ENCODE data around the gene MRGPRE. TPM values are rescaled to one million over a fixed set of nuclear protein-coding genes. Genes with fewer than 3 reads are reported as not detected.

Gene MRGPRE
- total and polyA plus RNA-seq, 4 donors: 0.23 TPM; not detected in 3

- 69% methylated on average over 14 of the region's 14 CpGs for WGBS
- H3K36me3 ChIP-seq (ENCODE audit: control insufficient read depth in 4 of 4, insufficient read depth in 3 of 4, low read depth in 1 of 4, low read length in 3 of 4): no peaks in the 10 kb centered on the region
- no peak for DNase-seq (ENCODE audit: low spot score)
- TF ChIP-seq HNF4G (IDR thresholded peaks at IDR 0.05) (no peak), CTCF (IDR thresholded peaks at IDR 0.05; ENCODE audit: low read depth, low read length, missing input control) (no peak), MAX (IDR thresholded peaks at IDR 0.05) (no peak), SP1 (IDR thresholded peaks at IDR 0.05) (no peak), FOXA1 (IDR thresholded peaks at IDR 0.05) (no peak), ZBTB33 (IDR thresholded peaks at IDR 0.05) (no peak), RAD21 (IDR thresholded peaks at IDR 0.05) (no peak), EGR1 (IDR thresholded peaks at IDR 0.05; ENCODE audit: low read depth in 2 of 2) (no peak)
- no peaks in the 10 kb centered on the region for H3K9me3 ChIP-seq (ENCODE audit: control insufficient read depth in 4 of 4, low read length in 3 of 4)
- no peak overlapping the region for H3K9ac ChIP-seq (ENCODE audit: low read depth in 1 of 2, low read length in 2 of 2)
- peaks cover 0 to 6% (median 2%) of the 10 kb centered on the region in 4 donors for H3K27me3 ChIP-seq (ENCODE audit: control insufficient read depth in 4 of 4, insufficient read depth in 4 of 4, low read length in 3 of 4)
- H3K4me1 ChIP-seq (ENCODE audit: control insufficient read depth in 4 of 4, insufficient read depth in 4 of 4, low read length in 3 of 4): no peaks in the 10 kb centered on the region
- no peak overlapping the region for H3K27ac ChIP-seq (ENCODE audit: low read depth in 1 of 2, low read length in 2 of 2)
- no peak overlapping the region for H3K4me3 ChIP-seq (ENCODE audit: low read depth in 1 of 3, low read length in 3 of 3)
Observed at GRCh38 chr11:3219281-3219892, 12.8 kb downstream of the MRGPRE start.

- H3K27ac ChIP-seq (ENCODE audit: low read depth in 1 of 2, low read length in 2 of 2): no peak within 1 kb of the TSS
- H3K4me1 ChIP-seq (ENCODE audit: control insufficient read depth in 4 of 4, insufficient read depth in 4 of 4, low read length in 3 of 4): no peaks in the 10 kb centered on the region
- no peak for TF ChIP-seq NR2F2 (IDR thresholded peaks at IDR 0.05)
- TF ChIP-seq MAX (IDR thresholded peaks at IDR 0.05): no peak
- TF ChIP-seq YY1 (IDR thresholded peaks at IDR 0.05): no peak
- TF ChIP-seq RXRA (IDR thresholded peaks at IDR 0.05): no peak
- TF ChIP-seq FOXA2 (IDR thresholded peaks at IDR 0.05): no peak
- TF ChIP-seq SP1 (IDR thresholded peaks at IDR 0.05): no peak
- no peak for TF ChIP-seq CTCF (IDR thresholded peaks at IDR 0.05; ENCODE audit: low read depth, low read length, missing input control)
- no peak for TF ChIP-seq HNF4A (conservative IDR thresholded peaks at IDR 0.05)
- no peak for TF ChIP-seq TAF1 (conservative IDR thresholded peaks at IDR 0.05)
- no peak for TF ChIP-seq FOXA1 (IDR thresholded peaks at IDR 0.05)
- TF ChIP-seq ATF3 (IDR thresholded peaks at IDR 0.05): no peak
- no peak for TF ChIP-seq EGR1 (IDR thresholded peaks at IDR 0.05; ENCODE audit: low read depth in 2 of 2)
- no peak for TF ChIP-seq HNF4G (IDR thresholded peaks at IDR 0.05)
- no peak for TF ChIP-seq ZBTB33 (IDR thresholded peaks at IDR 0.05)
- no peak for TF ChIP-seq JUND (IDR thresholded peaks at IDR 0.05)
- no peak for TF ChIP-seq RAD21 (IDR thresholded peaks at IDR 0.05)
- no peak within 1 kb of the TSS for H3K4me3 ChIP-seq (ENCODE audit: low read depth in 1 of 3, low read length in 3 of 3)
- H3K36me3 ChIP-seq (ENCODE audit: control insufficient read depth in 4 of 4, insufficient read depth in 3 of 4, low read depth in 1 of 4, low read length in 3 of 4): no peaks in the 10 kb centered on the region
- 81% methylated on average over 35 of the region's 35 CpGs for WGBS
- no peaks in the 10 kb centered on the region for H3K9me3 ChIP-seq (ENCODE audit: control insufficient read depth in 4 of 4, low read length in 3 of 4)
- DNase-seq (ENCODE audit: low spot score): no peak
- H3K9ac ChIP-seq (ENCODE audit: low read depth in 1 of 2, low read length in 2 of 2): no peak within 1 kb of the TSS
- peaks cover 0 to 6% (median 2%) of the 10 kb centered on the region in 4 donors for H3K27me3 ChIP-seq (ENCODE audit: control insufficient read depth in 4 of 4, insufficient read depth in 4 of 4, low read length in 3 of 4)
Observed at GRCh38 chr11:3218483-3219280, 13.5 kb downstream of the MRGPRE start, which contains the start of gene MRGPRG. Gene MRGPRG (minus strand): TSS chr11:3218813. CDS start chr11:3218813, 0 bp downstream.
